Fibroblast of mammary gland (primary cell): ENCODE data around the gene SHCBP1.

Experiments used
- DNase-seq: peaks from one replicate; pipeline ENCODE4 v3.0.0-alpha.2; 2010; ENCODE audit warnings: low read depth
- H3K4me3 ChIP-seq: 2 replicates; pipeline ENCODE4 v1.5.1; 2011; ENCODE audit warnings: low read depth, mild to moderate bottlenecking, low read length, moderate library complexity; ENCODE audit not compliant: control insufficient read depth
- CTCF ChIP-seq: conservative IDR thresholded peaks from 2 replicates; pipeline ENCODE4 v1.5.1; 2011; ENCODE audit warnings: low read depth, low read length, inconsistent platforms; ENCODE audit not compliant: control insufficient read depth, insufficient read depth

SHCBP1 gene

GRCh38 chr16:46621006-46621933 is at the start of gene SHCBP1:
Gene SHCBP1 (minus strand): TSS chr16:46621379. CDS start chr16:46621359, 20 bp downstream.
- DNase-seq, result peak; percentile 85
- peak within 1 kb of the TSS; percentile 99 for H3K4me3 ChIP-seq
- TF ChIP-seq CTCF, result no peak

- no peak for DNase-seq
- no peak overlapping the region for H3K4me3 ChIP-seq
- no peak for TF ChIP-seq CTCF
These were observed 40.9 kb upstream of the SHCBP1 start for GRCh38 chr16:46662123-46662522.

- no peak for DNase-seq
- no peak for TF ChIP-seq CTCF
- no peak overlapping the region for H3K4me3 ChIP-seq
These were observed 37.7 kb upstream of the SHCBP1 start for GRCh38 chr16:46658925-46659324.

- H3K4me3 ChIP-seq, result no peak overlapping the region
- no peak for TF ChIP-seq CTCF
- DNase-seq, result no peak
These were observed 30.1 kb upstream of the SHCBP1 start for GRCh38 chr16:46651305-46651704.

GRCh38 chr16:46650254-46650623 is 29.1 kb upstream of the SHCBP1 start:
- peak overlapping the region; percentile 31 for H3K4me3 ChIP-seq
- DNase-seq, result peak; percentile 97
- no peak for TF ChIP-seq CTCF

GRCh38 chr16:46649588-46650253 is 28.5 kb upstream of the SHCBP1 start:
- peak overlapping the region; percentile 31 for H3K4me3 ChIP-seq
- peak; percentile 94 for DNase-seq
- TF ChIP-seq CTCF, result no peak
